ENCODE results near the gene TMEM97. TPM values are rescaled to one million over a fixed set of nuclear protein-coding genes. Genes with fewer than 3 reads are reported as not detected.

The TMEM97 gene
- total RNA-seq, 1 donor from 2014 or later, result 13.6 TPM

DNA sequence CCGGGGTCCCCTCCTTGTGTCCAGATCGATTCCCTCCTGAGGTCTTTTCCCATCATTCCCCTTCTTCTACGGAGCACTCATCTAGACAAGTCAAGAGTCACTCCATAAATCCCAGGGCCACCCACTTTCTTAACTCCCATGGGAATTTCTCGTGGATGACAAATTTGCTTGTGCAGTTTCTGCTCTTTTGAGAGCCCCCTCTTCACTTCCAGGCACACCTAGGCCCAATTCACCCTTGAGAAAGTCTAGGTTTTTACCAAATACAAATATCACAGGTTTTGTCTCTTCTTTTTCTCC is 38.8 kb downstream of the TMEM97 start:
- peaks cover 17% of the 10 kb centered on the region for H3K36me3 Mint-ChIP-seq (ENCODE audit: low read depth)
- DNase-seq (ENCODE audit: low spot score), result no peak
- peaks cover 24% of the 10 kb centered on the region for H3K4me1 Mint-ChIP-seq (ENCODE audit: low read depth)
- TF ChIP-seq, protein P1, sequence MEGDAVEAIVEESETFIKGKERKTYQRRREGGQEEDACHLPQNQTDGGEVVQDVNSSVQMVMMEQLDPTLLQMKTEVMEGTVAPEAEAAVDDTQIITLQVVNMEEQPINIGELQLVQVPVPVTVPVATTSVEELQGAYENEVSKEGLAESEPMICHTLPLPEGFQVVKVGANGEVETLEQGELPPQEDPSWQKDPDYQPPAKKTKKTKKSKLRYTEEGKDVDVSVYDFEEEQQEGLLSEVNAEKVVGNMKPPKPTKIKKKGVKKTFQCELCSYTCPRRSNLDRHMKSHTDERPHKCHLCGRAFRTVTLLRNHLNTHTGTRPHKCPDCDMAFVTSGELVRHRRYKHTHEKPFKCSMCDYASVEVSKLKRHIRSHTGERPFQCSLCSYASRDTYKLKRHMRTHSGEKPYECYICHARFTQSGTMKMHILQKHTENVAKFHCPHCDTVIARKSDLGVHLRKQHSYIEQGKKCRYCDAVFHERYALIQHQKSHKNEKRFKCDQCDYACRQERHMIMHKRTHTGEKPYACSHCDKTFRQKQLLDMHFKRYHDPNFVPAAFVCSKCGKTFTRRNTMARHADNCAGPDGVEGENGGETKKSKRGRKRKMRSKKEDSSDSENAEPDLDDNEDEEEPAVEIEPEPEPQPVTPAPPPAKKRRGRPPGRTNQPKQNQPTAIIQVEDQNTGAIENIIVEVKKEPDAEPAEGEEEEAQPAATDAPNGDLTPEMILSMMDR (IDR thresholded peaks at IDR 0.05), result no peak
- H3K27ac Mint-ChIP-seq (ENCODE audit: unreplicated experiment), result peak overlapping the region; percentile 91
- H3K27me3 Mint-ChIP-seq (ENCODE audit: low read depth), result no peaks in the 10 kb centered on the region
- H3K4me3 Mint-ChIP-seq (ENCODE audit: unreplicated experiment), result peak overlapping the region; percentile 92
- no peaks in the 10 kb centered on the region for H3K9me3 Mint-ChIP-seq (ENCODE audit: low read depth)

DNA sequence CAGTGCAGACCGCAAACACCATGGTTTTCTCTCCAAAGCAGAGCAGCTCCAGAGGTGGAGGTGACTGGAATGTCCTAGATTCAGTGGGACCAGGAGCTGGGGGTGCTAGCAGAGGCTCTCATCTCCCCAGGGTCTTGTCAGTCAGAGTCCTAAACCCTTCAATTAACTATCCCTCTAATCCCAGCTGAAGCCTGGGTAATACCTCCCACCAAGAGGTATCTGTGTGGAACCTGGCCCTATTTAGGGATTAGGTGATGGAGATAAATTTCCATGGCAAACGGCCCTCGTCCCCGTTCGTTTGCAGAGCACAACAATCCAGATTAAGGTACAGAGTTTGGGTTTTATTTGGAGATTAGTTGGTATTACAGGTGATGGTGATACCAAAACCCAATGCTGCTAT is 44.2 kb downstream of the TMEM97 start:
- Mint-ChIP-seq H3K4me1 (ENCODE audit: low read depth) (peaks cover 4% of the 10 kb centered on the region), H3K9me3 (ENCODE audit: low read depth) (no peaks in the 10 kb centered on the region), H3K27ac (ENCODE audit: unreplicated experiment) (no peak overlapping the region), H3K27me3 (ENCODE audit: low read depth) (no peaks in the 10 kb centered on the region), H3K36me3 (ENCODE audit: low read depth) (peaks cover 9% of the 10 kb centered on the region), H3K4me3 (ENCODE audit: unreplicated experiment) (no peak overlapping the region)
- TF ChIP-seq, protein P1 (IDR thresholded peaks at IDR 0.05), result no peak
- no peak for DNase-seq (ENCODE audit: low spot score)

DNA sequence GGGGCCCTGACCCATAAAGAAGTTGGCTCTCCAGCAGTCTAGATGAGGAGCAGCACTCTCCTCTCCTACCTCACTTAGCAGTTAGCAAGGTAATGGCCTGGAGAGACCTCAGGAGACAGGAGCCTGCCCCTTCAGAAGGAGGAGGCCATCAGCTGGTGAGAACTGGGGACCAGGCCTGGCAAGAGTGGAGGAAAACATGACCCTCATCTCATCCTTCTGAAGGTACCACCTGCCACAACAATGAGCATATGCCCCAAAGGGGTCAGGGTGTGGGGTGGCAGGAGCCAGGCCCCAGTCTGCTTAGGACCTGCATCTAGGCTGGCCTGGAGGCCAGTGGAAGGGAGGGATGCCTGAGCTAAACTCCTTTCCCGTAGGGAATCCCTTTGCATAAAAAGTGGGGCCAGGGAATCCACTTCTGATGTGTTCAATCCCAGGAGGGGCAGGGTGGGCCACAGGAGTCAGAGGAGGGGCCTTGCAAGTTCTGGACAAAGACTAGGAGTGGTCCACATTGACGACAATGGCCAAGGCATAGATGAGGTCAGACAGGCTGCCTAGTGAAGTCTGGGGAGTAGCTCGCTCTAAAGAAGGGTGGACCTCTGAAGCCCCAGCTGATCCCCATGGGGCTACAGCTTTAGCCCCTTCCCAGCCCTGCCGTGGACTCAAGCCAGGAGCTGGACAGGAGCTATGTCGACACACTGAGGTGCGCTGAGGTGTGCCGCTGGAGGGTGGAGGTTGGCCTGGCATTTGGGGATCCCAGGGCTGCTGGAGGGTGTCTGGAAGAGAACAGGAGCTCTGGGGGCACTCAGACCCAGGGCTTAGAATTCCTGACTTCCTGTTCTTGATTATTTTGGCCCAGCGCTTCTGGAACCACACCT is 45.0 kb downstream of the TMEM97 start:
- Mint-ChIP-seq H3K27me3 (ENCODE audit: low read depth) (no peaks in the 10 kb centered on the region), H3K27ac (ENCODE audit: unreplicated experiment) (no peak overlapping the region), H3K4me3 (ENCODE audit: unreplicated experiment) (no peak overlapping the region), H3K36me3 (ENCODE audit: low read depth) (peaks cover 9% of the 10 kb centered on the region), H3K4me1 (ENCODE audit: low read depth) (no peaks in the 10 kb centered on the region), H3K9me3 (ENCODE audit: low read depth) (no peaks in the 10 kb centered on the region)
- TF ChIP-seq, protein P1 (IDR thresholded peaks at IDR 0.05), result no peak
- peak; percentile 72 for DNase-seq (ENCODE audit: low spot score)

DNA sequence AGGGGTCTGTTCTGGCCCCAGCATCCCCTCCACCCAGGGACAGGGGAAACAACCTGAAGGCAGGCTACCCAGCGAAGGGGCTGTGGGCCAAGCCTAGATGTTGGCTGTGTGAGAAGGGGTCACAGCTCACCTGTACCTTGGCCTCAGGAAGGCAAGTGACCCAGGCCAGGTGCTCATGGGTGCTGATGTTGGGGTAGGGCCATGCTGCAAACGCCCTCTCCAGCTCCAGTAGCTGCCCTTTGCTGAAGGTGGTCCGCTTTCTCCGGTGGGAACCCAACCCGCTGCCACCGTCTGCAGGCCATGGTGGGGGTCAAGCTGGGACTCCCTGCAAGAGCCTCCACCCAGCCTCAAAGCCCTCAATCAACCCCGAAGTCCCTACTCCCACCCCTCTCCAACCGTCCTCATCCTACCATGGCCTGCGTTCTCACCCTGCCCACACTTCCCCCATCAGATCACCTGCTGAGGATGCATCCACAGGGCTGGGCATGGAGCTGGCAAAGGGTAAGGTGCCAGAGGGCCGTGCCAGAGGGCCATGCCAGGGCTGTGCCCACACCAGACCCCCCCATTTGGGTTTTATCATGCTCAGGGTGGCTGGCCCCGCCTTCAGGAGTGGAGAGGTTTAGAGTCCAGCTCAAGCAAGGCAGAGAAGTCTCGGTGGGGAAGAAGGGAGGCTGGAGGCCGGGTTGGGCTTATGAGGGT is 45.8 kb downstream of the TMEM97 start, which contains the start of gene SEBOX:
TSS of gene SEBOX (minus strand) at position 535 of the 699 bp plus-strand sequence. CDS start at position 487, 48 bp downstream.
- DNase-seq (ENCODE audit: low spot score), result peak; percentile 74
- TF ChIP-seq, protein P1 (IDR thresholded peaks at IDR 0.05), result no peak
- H3K4me3 Mint-ChIP-seq (ENCODE audit: unreplicated experiment), result no peak within 1 kb of the TSS
- no peaks in the 10 kb centered on the region for H3K27me3 Mint-ChIP-seq (ENCODE audit: low read depth)
- peaks cover 1% of the 10 kb centered on the region for H3K4me1 Mint-ChIP-seq (ENCODE audit: low read depth)
- H3K9me3 Mint-ChIP-seq (ENCODE audit: low read depth), result no peaks in the 10 kb centered on the region
- peaks cover 9% of the 10 kb centered on the region for H3K36me3 Mint-ChIP-seq (ENCODE audit: low read depth)
- H3K27ac Mint-ChIP-seq (ENCODE audit: unreplicated experiment), result no peak within 1 kb of the TSS

DNA sequence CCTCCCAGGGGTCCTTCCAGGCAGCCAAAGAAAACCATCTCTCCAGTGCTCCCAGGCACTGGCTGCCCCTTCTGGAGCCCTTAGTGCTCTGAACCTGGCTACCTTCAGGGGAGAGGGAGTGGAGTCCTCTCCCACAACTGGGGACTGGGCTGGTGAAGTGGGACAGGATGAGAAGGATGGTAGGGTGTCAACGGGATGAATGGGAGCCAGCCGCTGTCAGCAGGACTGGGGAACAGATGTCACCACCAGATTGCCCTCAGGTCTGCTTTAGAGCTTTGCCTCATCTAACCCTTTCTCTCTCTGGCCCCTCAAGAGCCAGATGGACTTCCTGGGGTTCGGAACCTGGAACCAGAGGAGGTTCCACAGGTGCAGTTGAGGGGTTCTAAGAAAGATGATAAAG is 46.5 kb downstream of the TMEM97 start:
- peak; percentile 44 for DNase-seq (ENCODE audit: low spot score)
- Mint-ChIP-seq H3K4me3 (ENCODE audit: unreplicated experiment) (no peak overlapping the region), H3K36me3 (ENCODE audit: low read depth) (peaks cover 6% of the 10 kb centered on the region), H3K27me3 (ENCODE audit: low read depth) (no peaks in the 10 kb centered on the region), H3K27ac (ENCODE audit: unreplicated experiment) (no peak overlapping the region), H3K9me3 (ENCODE audit: low read depth) (no peaks in the 10 kb centered on the region), H3K4me1 (ENCODE audit: low read depth) (peaks cover 8% of the 10 kb centered on the region)
- TF ChIP-seq, protein P1 (IDR thresholded peaks at IDR 0.05), result no peak

All from chondrocyte (in vitro differentiated cells).